A549 (cell line): ENCODE data around the gene NRARP. TPM values are rescaled to one million over a fixed set of nuclear protein-coding genes. Genes with fewer than 3 reads are reported as not detected.

Experiments used
- ATAC-seq, 2 experiments: fragments of 200-7000 bp in 1 of 2; fragments of >200 bp in 1 of 2; cut with Nextera tagmentation in 1 of 2; cut with Tn5 transposase in 1 of 2; 3 replicates each; pipeline versions ENCODE4 v1.8.0 to v1.9.1; 2018 to 2020; ENCODE audit warnings: mild to moderate bottlenecking in 1 of 2, moderate library complexity in 1 of 2
- CTCF ChIA-PET: fragments of 300-600 bp; sonication (Branson Sonifier 250); formaldehyde crosslinking; extraction: SDS; loops from one replicate; lab custom pipeline; 2021; ENCODE audit warnings: antibody characterized with exemption, inconsistent platforms; lab: Yijun Ruan, JAX
- POLR2A ChIA-PET: fragments of 350-600 bp; formaldehyde crosslinking; extraction: SDS; loops from one replicate; lab custom pipeline; 2021; ENCODE audit warnings: antibody characterized with exemption, inconsistent platforms; lab: Yijun Ruan, JAX
- DNase-seq, 2 experiments: peaks; one replicate each; pipeline versions ENCODE4 v3.0.0 to v3.0.0-alpha.2; 2011 to 2016; ENCODE audit warnings: low read depth in 1 of 2, low spot score in 1 of 2
- FAIRE-seq: peaks from 2 replicates; lab custom pipeline; 2011; peaks lifted over from hg19 to GRCh38; lab: Jason Lieb, UNC
- H3K27ac ChIP-seq, 2 experiments: fragments of >200 bp; sonication (Bioruptor Twin); formaldehyde crosslinking; 3 replicates each; pipeline ENCODE4 v1.5.1; 2016 to 2017
- H3K4me1 ChIP-seq: fragments of >200 bp; sonication (Bioruptor Twin); formaldehyde crosslinking; 3 replicates; pipeline ENCODE4 v1.6.1; 2016
- H3K4me2 ChIP-seq: fragments of >200 bp; sonication (Bioruptor Twin); formaldehyde crosslinking; 3 replicates; pipeline ENCODE4 v1.6.1; 2016
- H3K4me3 ChIP-seq: fragments of >200 bp; sonication (Bioruptor Twin); formaldehyde crosslinking; 3 replicates; pipeline ENCODE4 v1.5.1; 2016
- H3K9me3 ChIP-seq: fragments of >200 bp; sonication (Bioruptor Twin); formaldehyde crosslinking; 3 replicates; pipeline ENCODE4 v1.6.1; 2016
- BHLHE40 ChIP-seq: IDR thresholded peaks from 2 replicates; pipeline ENCODE4 v1.6.1; 2012; ENCODE audit warnings: low read depth, low read length, inconsistent platforms
- CBX2 ChIP-seq: fragments of 200-600 bp; sonication (generic); IDR thresholded peaks from 2 replicates; pipeline ENCODE4 v1.6.1; 2016; ENCODE audit warnings: low read depth, mild to moderate bottlenecking, borderline replicate concordance
- CEBPB ChIP-seq, 2 experiments: fragments of >200 bp in 1 of 2; sonication (Bioruptor Twin) in 1 of 2; formaldehyde crosslinking in 1 of 2; IDR thresholded peaks; 2 replicates each; pipeline ENCODE4 v1.6.1; 2012 to 2016
- CHD2 ChIP-seq: fragments of 150-350 bp; IDR thresholded peaks from 2 replicates; pipeline ENCODE4 v1.6.1; 2014; ENCODE audit warnings: low read length; ENCODE audit not compliant: partially characterized antibody
- CHD4 ChIP-seq: fragments of 200-600 bp; sonication (generic); IDR thresholded peaks from 2 replicates; pipeline ENCODE4 v1.6.1; 2016; ENCODE audit warnings: antibody characterized with exemption, mild to moderate bottlenecking, borderline replicate concordance
- EHF ChIP-seq: fragments of 250-450 bp; sonication (Bioruptor Pico); IDR thresholded peaks from 2 replicates; pipeline ENCODE4 v1.5.0; 2020; ENCODE audit warnings: mild to moderate bottlenecking
- EHMT2 ChIP-seq: fragments of 200-600 bp; sonication (generic); IDR thresholded peaks from 2 replicates; pipeline ENCODE4 v1.6.1; 2016; ENCODE audit warnings: antibody characterized with exemption, low read depth, mild to moderate bottlenecking, moderate library complexity
- ESRRA ChIP-seq: fragments of 150-350 bp; IDR thresholded peaks from 2 replicates; pipeline ENCODE4 v1.6.1; 2014; ENCODE audit warnings: mild to moderate bottlenecking, low read length, borderline replicate concordance
- FOSB ChIP-seq: fragments of 250-450 bp; sonication (Bioruptor Pico); IDR thresholded peaks from 2 replicates; pipeline ENCODE4 v1.5.0; 2020; ENCODE audit warnings: mild to moderate bottlenecking, moderate library complexity
- GATA3 ChIP-seq: IDR thresholded peaks from 2 replicates; pipeline ENCODE4 v1.6.1; 2012; ENCODE audit warnings: borderline replicate concordance
- HDAC2 ChIP-seq: fragments of 200-600 bp; sonication (generic); IDR thresholded peaks from 2 replicates; pipeline ENCODE4 v1.6.1; 2016
- HMGXB4 ChIP-seq: fragments of 250-450 bp; sonication (Bioruptor Pico); IDR thresholded peaks from 2 replicates; pipeline ENCODE4 v1.5.0; 2021; ENCODE audit warnings: mild to moderate bottlenecking, moderate library complexity, borderline replicate concordance
- HOXA7 ChIP-seq: fragments of 250-450 bp; sonication (Bioruptor Pico); IDR thresholded peaks from 2 replicates; pipeline ENCODE4 v1.5.0; 2020; ENCODE audit warnings: mild to moderate bottlenecking, moderate library complexity
- HOXB13 ChIP-seq: fragments of 250-450 bp; sonication (Bioruptor Pico); IDR thresholded peaks from 2 replicates; pipeline ENCODE4 v1.5.0; 2020; ENCODE audit warnings: low read depth, mild to moderate bottlenecking, moderate library complexity
- HOXB5 ChIP-seq: fragments of 250-450 bp; sonication (Bioruptor Pico); IDR thresholded peaks from 2 replicates; pipeline ENCODE4 v1.5.0; 2020; ENCODE audit warnings: mild to moderate bottlenecking, moderate library complexity
- KDM5A ChIP-seq: fragments of 200-600 bp; sonication (generic); IDR thresholded peaks from 2 replicates; pipeline ENCODE4 v1.6.1; 2016; ENCODE audit warnings: antibody characterized with exemption, mild to moderate bottlenecking
- MAZ ChIP-seq: fragments of 150-350 bp; IDR thresholded peaks from 2 replicates; pipeline ENCODE4 v1.6.1; 2014; ENCODE audit warnings: antibody characterized with exemption, low read depth, low read length, borderline replicate concordance
- NPAS2 ChIP-seq: fragments of 250-450 bp; sonication (Bioruptor Pico); IDR thresholded peaks from 2 replicates; pipeline ENCODE4 v1.8.0; 2022; ENCODE audit warnings: mild to moderate bottlenecking, moderate library complexity, borderline replicate concordance
- POLR2A ChIP-seq: IDR thresholded peaks from 2 replicates; pipeline ENCODE4 v1.6.1; 2012; ENCODE audit warnings: mild to moderate bottlenecking, low read length
- RARB ChIP-seq: fragments of 250-450 bp; sonication (Bioruptor Pico); IDR thresholded peaks from 2 replicates; pipeline ENCODE4 v1.8.0; 2021; ENCODE audit warnings: mild to moderate bottlenecking, moderate library complexity
- RFX5 ChIP-seq: fragments of 450-650 bp; IDR thresholded peaks from 2 replicates; pipeline ENCODE4 v1.7.1; 2014; ENCODE audit warnings: antibody characterized with exemption, mild to moderate bottlenecking, moderate library complexity
- SREBF2 ChIP-seq: fragments of 450-650 bp; IDR thresholded peaks from 2 replicates; pipeline ENCODE4 v1.6.1; 2014; ENCODE audit warnings: mild to moderate bottlenecking, moderate library complexity
- ZFP36 ChIP-seq: fragments of 450-650 bp; IDR thresholded peaks from 2 replicates; pipeline ENCODE4 v1.6.1; 2014; ENCODE audit warnings: borderline replicate concordance; ENCODE audit not compliant: partially characterized antibody
- ZNF302 ChIP-seq: fragments of 250-450 bp; sonication (Bioruptor Pico); IDR thresholded peaks from 2 replicates; pipeline ENCODE4 v1.9.0; 2021; ENCODE audit warnings: inconsistent platforms, mild to moderate bottlenecking, moderate library complexity
- WGBS: methylation state at CpG from one replicate; pipeline ENCODE4 v1.1.6; 2017; ENCODE audit errors: missing lambda C conversion rate; 5-methylcytosine and 5-hydroxymethylcytosine counted together
- polyA plus RNA-seq, 4 experiments: library from polyadenylated mRNA; depleted of rRNA in 3 of 4; stranded (reverse); fragments of >200 nt; fragmentation: RNase III in 1 of 4; extraction: RNeasy Plus Mini Kit Qiagen cat#74134 plus additional on column Dnase treatment in 1 of 4; gene quantifications; 2 replicates in 3 of 4; 3 replicates in 1 of 4; pipeline ENCODE4 v1.2.3, GENCODE V29; 2011 to 2017
- TF ChIP-seq, protein P1 (sequence below): IDR thresholded peaks from 2 replicates; pipeline ENCODE4 v1.6.1; 2012; ENCODE audit warnings: low read depth, borderline replicate concordance

NRARP gene
- polyA plus RNA-seq, 2 of the 4 experiments (the other 2 are of a cell fraction): 1.3 to 5.1 TPM

- TF ChIP-seq, protein P1, sequence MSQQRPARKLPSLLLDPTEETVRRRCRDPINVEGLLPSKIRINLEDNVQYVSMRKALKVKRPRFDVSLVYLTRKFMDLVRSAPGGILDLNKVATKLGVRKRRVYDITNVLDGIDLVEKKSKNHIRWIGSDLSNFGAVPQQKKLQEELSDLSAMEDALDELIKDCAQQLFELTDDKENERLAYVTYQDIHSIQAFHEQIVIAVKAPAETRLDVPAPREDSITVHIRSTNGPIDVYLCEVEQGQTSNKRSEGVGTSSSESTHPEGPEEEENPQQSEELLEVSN: peak; percentile 98
- TF ChIP-seq MAZ: no peak
These were observed 757 bp downstream of the NRARP start (continued) for GRCh38 chr9:137301081-137301947.

- Histone ChIP-seq H3K27ac (peak overlapping the region; percentile 58 to 90), H3K4me3 (peak overlapping the region; percentile 49), H3K4me1 (peaks cover 28% of the 10 kb centered on the region), H3K9me3 (no peaks in the 10 kb centered on the region), H3K4me2 (peak overlapping the region; percentile 84)
- DNase-seq (peak in 1 of 2 experiments; percentile 73), ATAC-seq (no peak), FAIRE-seq (no peak)
- ChIA-PET POLR2A (interaction anchor here (1.9 to 2.2 kb wide), 5 partner anchors 23 to 122 kb away, joined by 8 to 19 read pairs (median 13); partner anchors contain the start of genes EXD3, NOXA1, TOR4A and TUBB4B), CTCF (interaction anchor here (0.6 to 2.9 kb wide), 14 partner anchors 13 to 318 kb away, joined by 3 to 25 read pairs (median 6); partner anchors contain the start of genes EHMT1, ENTPD8, EXD3 and NOXA1)
- 20% methylated on average over 18 of the region's 25 CpGs for WGBS
- TF ChIP-seq CHD4 (no peak), EHMT2 (no peak), CEBPB (IDR thresholded peaks at IDR 0.05) (no peak), ZNF302 (CRISPR knock-in tag) (no peak), HMGXB4 (CRISPR knock-in tag) (no peak), RARB (no peak), CBX2 (no peak), GATA3 (no peak), NPAS2 (CRISPR knock-in tag) (no peak), MAZ (no peak), RFX5 (no peak)
These were observed 1.4 kb downstream of the NRARP start for GRCh38 chr9:137300567-137301080.

DNA sequence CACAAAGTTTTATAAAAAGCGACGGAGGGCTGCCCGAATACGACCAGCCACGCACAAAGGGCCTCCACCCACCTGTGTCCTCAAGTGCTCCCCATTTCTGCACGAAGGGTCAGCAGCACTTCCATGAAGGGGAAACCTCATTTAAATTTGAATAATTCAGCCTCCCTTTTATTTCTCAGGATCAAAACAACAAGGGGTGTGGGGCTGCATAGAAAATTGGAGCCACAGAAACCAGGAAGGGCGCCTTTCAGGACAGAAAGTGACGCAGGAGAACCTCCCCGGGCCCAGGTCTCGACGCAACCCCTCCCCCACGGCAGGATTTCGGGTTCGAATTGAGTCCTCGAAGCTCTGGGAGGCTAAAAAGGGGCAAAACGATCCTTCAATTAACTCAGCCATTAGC lies 2.1 kb downstream of the NRARP start:
- Histone ChIP-seq H3K4me1 (peaks cover 25% of the 10 kb centered on the region), H3K27ac (no peak overlapping the region), H3K4me3 (no peak overlapping the region), H3K4me2 (peak overlapping the region; percentile 84), H3K9me3 (no peaks in the 10 kb centered on the region)
- FAIRE-seq: no peak
- POLR2A ChIA-PET: no interaction called here
- DNase-seq: no peak
- no peak for TF ChIP-seq CHD4
- no peak for TF ChIP-seq HOXB13 (CRISPR knock-in tag)
- no peak for TF ChIP-seq ZFP36
- TF ChIP-seq HMGXB4 (CRISPR knock-in tag): no peak
- no peak for TF ChIP-seq CHD2
- no peak for TF ChIP-seq KDM5A
- no peak for TF ChIP-seq EHMT2
- no peak for TF ChIP-seq FOSB
- TF ChIP-seq POLR2A: no peak
- TF ChIP-seq BHLHE40: no peak
- TF ChIP-seq NPAS2 (CRISPR knock-in tag): no peak
- no peak for TF ChIP-seq HDAC2
- no peak for TF ChIP-seq CBX2
- TF ChIP-seq SREBF2: no peak
- no peak for TF ChIP-seq ESRRA
- TF ChIP-seq EHF (CRISPR knock-in tag): no peak
- no peak for TF ChIP-seq HOXA7 (CRISPR knock-in tag)
- TF ChIP-seq HOXB5: no peak
- 80% methylated on average over 16 of the region's 16 CpGs for WGBS
- ATAC-seq: no peak
- CTCF ChIA-PET: interaction anchor here (0.6 to 1.7 kb wide), 4 partner anchors 13 to 319 kb away, joined by 3 to 4 read pairs (median 4); partner anchors contain the start of gene EHMT1
